HS-5 (cell line): Measurements from ENCODE around the gene AGPAT2.

Source experiments
- DNase-seq: peaks from one replicate; pipeline ENCODE4 v3.0.0-alpha.2; 2012; ENCODE audit warnings: low read depth

The AGPAT2 gene

DNA sequence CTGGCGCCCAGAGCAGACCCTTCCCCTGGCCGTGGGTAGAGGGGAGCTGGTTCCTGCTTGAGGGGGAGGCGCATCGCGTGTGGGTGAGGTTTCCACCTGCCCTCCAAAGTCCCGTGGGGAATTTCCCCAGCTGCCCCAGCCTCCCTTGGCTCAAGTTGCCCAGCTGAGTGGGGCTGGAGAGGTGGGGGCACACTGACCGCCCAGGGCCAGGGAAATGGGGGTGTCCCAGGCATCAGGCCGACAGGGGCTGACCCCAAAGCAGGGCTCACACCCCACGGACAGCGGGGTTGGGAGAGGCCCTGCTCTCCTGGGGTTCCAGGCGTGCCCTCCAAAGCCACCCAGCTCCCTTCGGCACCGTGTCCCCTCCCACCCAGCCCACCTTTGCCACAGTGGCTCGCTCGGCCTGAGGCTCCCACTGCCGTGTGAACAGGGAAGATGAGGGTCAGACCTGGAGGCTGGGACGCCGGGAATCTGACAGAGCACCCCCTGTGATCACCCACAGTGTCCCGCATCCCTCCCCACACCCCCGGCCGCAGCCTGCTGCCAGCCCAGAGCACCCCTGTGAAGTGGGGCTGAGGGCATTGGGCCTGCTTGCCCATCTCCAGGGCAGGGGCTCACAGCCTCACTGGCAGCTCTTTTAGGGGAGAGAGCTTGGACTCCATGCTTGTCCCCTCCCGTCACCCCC lies 25.5 kb downstream of the AGPAT2 start:
- DNase-seq: no peak

DNA sequence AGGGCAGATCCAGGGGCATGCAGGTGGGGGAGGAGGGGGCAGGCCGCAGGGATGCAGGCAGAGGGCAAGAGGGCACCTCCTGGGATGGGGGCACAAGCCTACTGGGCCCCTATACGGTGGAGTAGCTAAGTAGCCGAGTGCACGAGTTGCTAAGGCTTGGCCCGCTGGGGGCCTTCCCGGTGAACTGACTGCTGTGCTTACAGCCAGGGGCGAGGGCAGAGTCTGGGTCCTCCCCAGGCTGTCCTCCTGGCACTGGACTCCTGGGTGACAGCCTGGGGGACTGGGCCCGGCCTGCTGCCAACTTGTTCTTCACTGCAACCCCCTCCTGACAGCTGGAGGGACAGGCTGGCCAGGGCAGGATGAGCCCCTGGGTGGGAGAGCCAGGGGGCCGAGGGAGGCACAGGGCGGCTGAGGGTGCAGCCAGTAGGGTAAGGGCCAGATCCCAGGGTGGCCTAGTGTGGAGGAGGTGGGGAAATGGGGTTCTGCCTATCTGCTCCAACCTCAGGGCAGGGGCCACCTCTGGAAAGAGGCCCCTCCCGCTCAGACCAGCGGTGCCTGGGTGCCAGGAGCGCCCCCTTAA lies 26.2 kb downstream of the AGPAT2 start:
- DNase-seq: no peak

DNA sequence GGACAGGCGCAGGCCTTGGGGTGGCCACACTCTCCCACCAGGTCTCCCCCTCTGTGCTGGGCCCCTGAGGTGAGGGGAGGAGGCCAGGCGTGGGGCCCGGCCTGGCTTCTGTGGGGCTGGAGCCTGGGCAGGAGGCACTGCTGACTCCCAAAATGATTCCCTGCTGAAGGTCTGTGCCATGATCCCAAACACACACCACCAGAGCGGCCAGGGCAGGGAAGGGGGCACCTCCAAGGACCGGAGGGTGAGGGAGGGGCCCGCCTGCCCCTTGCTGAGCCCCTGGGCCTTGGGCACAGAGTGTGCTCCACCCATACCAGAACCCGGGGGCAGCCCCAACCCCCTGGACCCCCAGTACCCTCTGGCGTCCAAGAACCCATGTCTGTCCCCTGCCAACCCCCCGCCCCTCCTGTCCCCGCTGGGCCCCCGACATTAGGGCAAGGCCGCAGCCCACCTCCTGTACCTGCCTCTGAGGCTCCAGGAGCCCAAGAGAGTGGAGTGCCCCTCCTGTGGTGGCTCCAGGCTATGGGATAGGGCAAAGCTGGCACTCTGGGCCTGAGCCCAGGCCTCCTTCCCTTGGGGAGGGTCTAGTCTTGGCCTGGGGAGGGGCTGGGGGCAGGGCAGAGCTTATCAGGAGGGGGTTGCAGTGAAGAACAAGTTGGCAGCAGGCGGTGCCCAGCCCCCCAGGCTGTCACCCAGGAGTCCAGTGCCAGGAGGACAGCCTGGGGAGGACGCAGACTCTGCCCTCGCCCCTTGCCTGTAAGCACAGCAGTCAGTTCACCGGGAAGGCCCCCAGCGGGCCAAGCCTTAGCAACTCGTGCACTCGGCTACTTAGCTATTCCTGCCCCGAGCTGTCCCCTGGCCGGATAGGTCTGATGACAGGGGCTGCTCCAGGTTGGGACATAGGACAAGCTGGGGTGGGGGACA lies 27.1 kb downstream of the AGPAT2 start:
- DNase-seq: no peak

GRCh38 chr9:136658849-136659535 lies 28.3 kb downstream of the AGPAT2 start:
- DNase-seq: no peak

- DNase-seq: no peak
These were observed 29.0 kb downstream of the AGPAT2 start for GRCh38 chr9:136657974-136658848.

GRCh38 chr9:136656795-136657611 lies 30.3 kb downstream of the AGPAT2 start:
- no peak for DNase-seq

DNA sequence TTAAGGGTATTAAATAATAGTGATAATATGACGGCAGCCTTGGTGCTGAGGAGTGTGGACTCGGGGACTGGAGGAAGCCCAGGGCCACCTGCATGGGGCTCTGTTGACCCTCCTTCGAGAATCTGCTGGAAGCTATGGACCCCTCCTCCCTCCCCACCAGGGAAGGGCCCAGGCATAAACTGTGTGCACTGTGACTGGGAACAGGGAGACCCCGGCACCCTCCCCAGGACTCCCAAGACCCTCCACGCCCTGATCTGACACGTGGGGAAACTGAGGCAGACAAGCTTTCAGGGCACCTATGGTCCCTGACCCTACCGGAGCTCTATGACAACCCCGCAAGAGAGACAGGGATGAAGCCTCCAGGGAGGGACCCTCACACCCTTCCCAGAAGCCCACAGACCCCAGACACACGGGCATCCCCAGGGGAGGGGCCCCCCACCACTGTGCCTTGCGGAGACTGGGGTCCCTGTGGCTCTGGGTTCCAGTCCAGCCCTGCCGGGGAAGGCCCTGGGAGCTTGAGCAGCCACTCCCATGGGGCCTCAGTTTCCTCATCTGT lies 31.0 kb downstream of the AGPAT2 start:
- no peak for DNase-seq

DNA sequence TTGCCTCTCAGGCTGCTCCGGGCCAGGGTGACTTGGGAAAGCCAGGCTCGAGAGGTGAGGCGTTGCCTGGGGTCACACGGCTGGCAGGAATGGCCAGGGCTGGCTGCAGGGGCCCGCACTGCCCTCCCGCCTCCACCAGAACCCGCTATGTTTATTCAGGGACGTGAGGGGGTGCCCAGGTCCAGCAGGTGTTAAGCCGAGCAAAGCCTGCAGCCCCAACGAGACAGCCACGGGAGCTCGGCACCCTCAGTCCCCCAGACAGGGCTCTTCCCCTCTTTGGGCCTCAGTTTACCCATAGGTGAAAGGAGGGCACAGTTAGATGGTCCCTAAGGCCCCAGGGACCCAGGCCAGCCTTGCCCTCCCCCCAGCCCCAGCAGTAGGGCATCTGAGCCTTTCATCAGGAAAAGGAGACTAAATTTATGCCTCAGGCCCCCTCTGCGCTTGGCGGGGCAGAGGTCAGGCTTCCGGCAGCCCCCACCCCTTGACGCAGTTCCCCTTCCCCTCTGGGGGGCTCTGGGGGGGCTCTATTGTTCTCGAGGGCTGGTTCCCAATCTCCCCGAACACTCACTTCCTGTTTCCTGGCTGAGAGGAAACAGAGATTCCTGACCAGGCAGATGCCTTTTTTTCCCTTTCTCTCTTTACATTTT lies 31.6 kb downstream of the AGPAT2 start:
- DNase-seq: no peak

DNA sequence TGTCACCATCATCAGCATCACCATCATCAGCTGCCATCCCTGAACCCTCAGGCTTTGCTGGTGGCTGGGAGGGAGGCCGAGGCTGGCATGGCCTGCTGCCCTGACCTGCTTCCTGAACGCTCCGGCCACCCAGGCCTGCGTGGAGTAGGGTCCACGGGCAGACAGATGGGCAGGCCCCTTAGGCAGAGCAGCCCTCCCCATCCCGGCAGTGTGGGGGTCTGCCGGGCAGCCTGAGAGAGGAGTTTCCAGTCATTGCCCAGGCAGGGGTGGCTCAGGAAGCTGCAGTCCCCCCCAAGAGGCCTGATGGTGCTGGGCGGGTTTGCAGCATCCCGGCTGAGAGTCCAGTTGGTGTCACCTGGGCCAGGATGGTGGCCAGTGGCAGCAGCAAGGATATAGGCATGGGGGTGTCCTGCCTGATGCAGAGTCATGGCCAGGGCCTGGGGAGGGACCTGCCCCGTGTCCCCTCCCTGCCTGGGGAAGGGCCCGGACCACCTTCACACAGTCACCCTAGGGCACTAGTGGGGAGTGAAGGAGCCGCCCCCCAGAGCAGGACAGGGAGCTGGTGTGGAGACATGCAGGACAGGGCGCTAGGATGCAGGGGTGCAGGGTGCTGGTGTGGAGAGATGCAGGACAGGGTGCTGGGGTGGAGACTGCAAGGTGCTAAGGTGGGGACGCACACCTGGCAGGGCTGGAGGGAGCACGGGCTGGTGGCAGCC lies 32.3 kb downstream of the AGPAT2 start:
- DNase-seq: no peak

GRCh38 chr9:136653323-136654079 lies 33.8 kb downstream of the AGPAT2 start:
- no peak for DNase-seq

DNA sequence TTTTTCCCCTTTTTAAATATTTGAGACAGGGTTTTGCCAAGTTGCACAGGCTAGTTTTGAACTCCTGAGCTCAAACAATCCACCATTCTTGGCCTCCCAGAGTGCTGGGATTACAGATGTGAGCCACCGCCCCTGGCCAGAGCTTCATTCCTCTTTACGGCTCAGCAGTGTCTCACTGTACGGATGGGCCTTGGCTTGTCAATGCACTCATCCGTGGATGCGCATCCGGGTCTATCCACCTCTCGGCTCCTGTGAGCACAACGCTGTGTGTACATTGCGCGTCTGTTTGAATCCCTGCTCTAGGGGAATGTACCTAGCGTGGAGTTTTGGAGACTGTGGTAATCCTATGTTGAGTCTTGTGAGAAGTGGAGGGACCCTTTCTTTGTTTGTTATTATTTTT lies 35.4 kb downstream of the AGPAT2 start:
- DNase-seq: no peak

DNA sequence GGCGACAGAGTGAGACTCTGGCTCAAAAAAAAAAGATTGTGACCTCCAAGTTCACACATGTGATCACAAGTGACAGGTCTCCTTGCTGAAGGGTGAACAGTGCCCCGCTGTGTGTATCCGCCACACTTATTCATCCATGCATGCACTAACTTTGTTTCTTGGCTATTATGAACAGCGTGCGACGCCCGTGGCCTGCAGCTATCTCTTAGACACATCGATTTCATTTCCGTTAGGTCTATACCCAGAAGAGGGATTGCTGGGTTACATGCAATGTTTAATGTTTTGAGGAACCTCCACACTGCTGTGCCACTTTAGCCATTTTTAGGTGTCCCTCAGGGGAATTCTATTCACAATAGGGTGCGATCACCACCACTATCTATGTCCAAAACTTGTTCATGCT lies 36.6 kb downstream of the AGPAT2 start:
- DNase-seq: no peak

GRCh38 chr9:136650021-136650420 lies 37.2 kb downstream of the AGPAT2 start:
- no peak for DNase-seq

DNA sequence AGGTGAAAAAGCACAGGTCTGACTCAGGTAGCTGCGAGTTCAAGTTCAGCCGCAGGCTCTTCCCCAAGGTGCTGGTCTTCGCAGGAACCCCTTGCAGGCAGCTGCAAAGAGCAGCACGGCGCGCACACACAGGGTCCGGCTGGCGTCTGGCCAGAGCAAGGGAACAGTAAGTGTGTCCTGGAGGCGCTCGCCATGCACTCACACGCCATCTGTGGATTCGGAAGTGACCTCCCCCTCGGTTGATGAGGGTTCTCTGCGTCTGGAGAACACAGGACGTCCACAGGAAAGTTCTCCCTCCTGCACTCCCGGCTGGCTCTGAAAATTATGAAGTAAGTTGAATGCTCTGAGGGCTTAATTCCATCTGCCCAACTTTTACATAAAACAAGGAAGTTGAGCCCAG lies 38.5 kb downstream of the AGPAT2 start:
- DNase-seq: no peak

DNA sequence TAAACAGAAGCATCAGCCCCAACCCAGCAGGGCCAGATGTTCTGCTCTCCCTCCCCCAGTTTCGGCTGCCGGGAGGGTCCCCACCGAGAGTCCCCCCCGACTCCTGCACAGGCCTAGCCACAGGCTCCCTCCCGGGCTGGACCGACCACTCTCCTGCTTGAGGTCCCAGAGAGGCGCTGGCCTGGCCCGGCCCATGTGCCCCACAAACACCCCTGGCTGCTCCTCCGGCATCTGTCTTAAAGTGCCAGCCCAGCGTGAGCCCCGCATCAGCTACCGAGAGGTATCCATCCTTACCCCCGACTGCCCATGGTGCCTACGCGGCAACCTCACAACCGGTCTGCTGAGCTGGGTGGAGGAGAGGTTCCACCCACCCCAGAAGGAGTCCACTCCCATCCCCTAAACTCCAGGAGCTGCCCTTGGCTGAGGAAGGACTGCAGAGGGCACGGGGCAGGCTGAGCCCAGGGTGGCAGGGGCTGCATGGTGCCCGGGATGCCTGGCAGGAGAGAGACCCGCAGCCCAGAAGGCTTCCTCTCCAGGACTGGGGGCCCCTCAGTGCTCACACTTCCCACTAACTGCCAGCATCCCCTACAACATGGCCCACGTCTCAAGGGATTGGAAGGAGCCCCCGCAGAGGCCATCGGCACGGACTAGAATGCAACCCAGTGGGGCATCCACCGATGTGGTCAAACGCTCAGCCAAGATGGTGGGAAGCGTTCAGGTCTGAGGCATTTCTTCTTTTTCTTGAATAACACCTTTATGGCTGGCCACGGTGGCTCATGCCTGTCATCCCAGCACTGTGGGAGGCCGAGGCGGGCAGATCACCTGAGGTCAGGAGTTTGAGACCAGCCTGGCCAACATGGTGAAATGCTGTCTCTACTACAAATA lies 40.2 kb downstream of the AGPAT2 start:
- no peak for DNase-seq

GRCh38 chr9:136645903-136646754 lies 41.1 kb downstream of the AGPAT2 start:
- no peak for DNase-seq
